Heart left ventricle (tissue), 13 donors: Measurements from ENCODE around the gene PHF11.

Experiments
- POLR2A ChIP-seq, 2 donors: fragments of 450-650 bp; IDR thresholded peaks; one replicate each; pipeline ENCODE4 v1.6.1; 2017; ENCODE audit warnings: antibody characterized with exemption in 2 of 2, mild to moderate bottlenecking in 2 of 2, moderate library complexity in 2 of 2
- TF ChIP-seq, protein P1 (sequence below), 12 donors: fragments of 200-600 bp; sonication (generic) in 4 of 12; IDR thresholded peaks; one replicate each; pipeline versions ENCODE4 v1.5.0 to v1.8.0; 2018 to 2022; ENCODE audit warnings: antibody characterized with exemption in 12 of 12, mild to moderate bottlenecking in 5 of 12
- donor health status: ischemic (EF 13 %, LVEDD 7.1; RV severe dilation, severe dysfunction).
- donor health status: DM: no; HTN: yes; CAD: no.
- donor health status: DM: no; HTN: no; CAD: no.
- donor health status: ischemic (EF 25% LVEDD 6.9; RV normal size, moderate dysfunction).
- donor health status: ischemic (EF 25% LVEDD 5.7; RV mildly dilated, moderate dysfunction).
- donor health status: ischemic (EF 35%, LVEDD 5.7; RV mildly dilated, moderate dysfunction).
- donor health status: nonischemic (EF 11% LVEDD 7.7; RV severe dilation, severe dysfunction).
- donor health status: DM: yes; HTN: yes; CAD: no.
- donor health status: PGD.
- donor health status: ischemic (EF 29% LVEDD 5.4; RV normal size, mild dysfunction).
- donor health status: nonischemic (EF 23%, LVEDD 6.1; RV moderate dilation, normal function).

DNA sequence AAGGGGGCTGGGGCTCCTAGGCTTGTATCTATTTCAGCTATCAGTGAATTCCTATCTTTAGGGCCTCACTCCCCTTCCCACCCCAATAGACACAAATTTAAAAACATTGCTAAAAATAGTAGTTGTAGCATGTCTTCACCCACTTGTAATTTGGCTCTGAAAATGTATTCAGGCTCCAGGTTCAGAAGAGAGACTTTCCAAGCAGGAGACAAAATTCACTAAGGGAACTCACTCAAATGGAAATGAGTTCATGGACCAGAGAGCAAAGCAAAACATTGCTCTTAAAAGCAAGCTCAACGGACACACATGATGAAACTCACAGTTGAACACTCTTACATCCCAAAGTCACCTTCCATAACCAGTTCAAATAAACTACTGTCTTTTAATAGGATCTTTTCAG is 36.8 kb downstream of the PHF11 start:
- TF ChIP-seq, protein P1, sequence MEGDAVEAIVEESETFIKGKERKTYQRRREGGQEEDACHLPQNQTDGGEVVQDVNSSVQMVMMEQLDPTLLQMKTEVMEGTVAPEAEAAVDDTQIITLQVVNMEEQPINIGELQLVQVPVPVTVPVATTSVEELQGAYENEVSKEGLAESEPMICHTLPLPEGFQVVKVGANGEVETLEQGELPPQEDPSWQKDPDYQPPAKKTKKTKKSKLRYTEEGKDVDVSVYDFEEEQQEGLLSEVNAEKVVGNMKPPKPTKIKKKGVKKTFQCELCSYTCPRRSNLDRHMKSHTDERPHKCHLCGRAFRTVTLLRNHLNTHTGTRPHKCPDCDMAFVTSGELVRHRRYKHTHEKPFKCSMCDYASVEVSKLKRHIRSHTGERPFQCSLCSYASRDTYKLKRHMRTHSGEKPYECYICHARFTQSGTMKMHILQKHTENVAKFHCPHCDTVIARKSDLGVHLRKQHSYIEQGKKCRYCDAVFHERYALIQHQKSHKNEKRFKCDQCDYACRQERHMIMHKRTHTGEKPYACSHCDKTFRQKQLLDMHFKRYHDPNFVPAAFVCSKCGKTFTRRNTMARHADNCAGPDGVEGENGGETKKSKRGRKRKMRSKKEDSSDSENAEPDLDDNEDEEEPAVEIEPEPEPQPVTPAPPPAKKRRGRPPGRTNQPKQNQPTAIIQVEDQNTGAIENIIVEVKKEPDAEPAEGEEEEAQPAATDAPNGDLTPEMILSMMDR (IDR thresholded peaks at IDR 0.05), result no peak
- TF ChIP-seq POLR2A (IDR thresholded peaks at IDR 0.05), result no peak
